Measurements from ENCODE around the gene SWAP70.
"Not testable (repeated sequence)": the region's sequence is repeated elsewhere in the genome, so short reads cannot be mapped to it uniquely, and the experiment has no call there.

SWAP70 gene

DNA sequence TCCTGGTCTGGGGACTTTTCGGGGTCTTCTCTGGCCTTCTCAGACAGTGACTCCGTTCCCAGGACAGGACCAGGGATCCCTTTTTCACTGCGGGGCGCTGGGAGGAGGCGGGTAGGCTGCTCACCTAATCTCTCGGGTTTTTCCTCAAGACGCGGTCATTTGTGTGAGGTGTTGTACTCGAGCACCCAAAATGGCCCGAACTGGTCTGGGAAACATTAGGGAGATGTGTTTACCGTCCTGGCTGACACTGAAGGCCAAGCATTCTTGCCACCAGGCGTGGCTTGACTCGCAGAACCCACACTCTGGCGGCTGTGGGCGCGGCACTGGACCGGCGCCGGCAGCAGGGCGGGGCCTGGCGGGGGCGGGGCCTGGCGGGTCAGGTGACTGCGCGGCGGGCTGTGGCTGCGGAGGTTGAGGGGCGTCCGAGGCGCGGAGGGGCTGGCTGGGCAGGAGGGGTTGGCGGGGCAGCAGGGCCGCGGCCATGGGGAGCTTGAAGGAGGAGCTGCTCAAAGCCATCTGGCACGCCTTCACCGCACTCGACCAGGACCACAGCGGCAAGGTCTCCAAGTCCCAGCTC, at the start of gene SWAP70:
SWAP70 (plus strand) TSS at position 379 of the 577 bp plus-strand sequence; CDS start at position 482, 103 bp downstream.
- peak; percentile 37 to 60 for DNase-seq (ENCODE audit: low read depth in 1 of 2, low spot score in 1 of 2)

GRCh38 chr11:9615031-9615451, 48.8 kb upstream of the SWAP70 start:
- DNase-seq (ENCODE audit: low read depth in 1 of 2, low spot score in 1 of 2) = no peak

- no peak for DNase-seq (ENCODE audit: low read depth in 1 of 2, low spot score in 1 of 2)
Measured at GRCh38 chr11:9616042-9616675, 47.7 kb upstream of the SWAP70 start.

DNA sequence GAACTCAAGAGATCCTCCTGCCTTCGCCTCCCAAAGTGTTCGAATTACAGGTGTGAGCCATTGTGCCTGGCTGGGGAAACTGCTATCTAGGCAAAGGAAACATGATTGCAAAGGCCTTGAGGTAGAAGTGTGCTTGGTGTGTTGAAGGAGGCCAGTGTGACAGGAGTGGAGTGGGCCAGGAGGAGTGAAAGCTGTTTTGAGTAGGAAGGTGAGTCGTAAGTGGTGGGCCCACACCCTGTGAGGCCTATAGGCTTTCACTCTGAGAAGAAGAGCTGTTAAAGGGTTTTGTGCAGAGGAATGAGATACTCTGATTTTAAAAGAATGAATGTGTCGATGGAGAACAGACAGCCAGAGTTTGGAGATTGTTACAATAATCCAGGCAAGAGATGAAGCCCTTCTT, 47.0 kb upstream of the SWAP70 start:
- no peak for DNase-seq (ENCODE audit: low read depth in 1 of 2, low spot score in 1 of 2)

GRCh38 chr11:9617940-9618339, 45.9 kb upstream of the SWAP70 start:
- DNase-seq (ENCODE audit: low read depth in 1 of 2, low spot score in 1 of 2) = no peak

GRCh38 chr11:9619004-9619403, 44.9 kb upstream of the SWAP70 start:
- DNase-seq (ENCODE audit: low read depth in 1 of 2, low spot score in 1 of 2) = no peak

- DNase-seq (ENCODE audit: low read depth in 1 of 2, low spot score in 1 of 2) = no peak
Measured at GRCh38 chr11:9619971-9620370, 43.9 kb upstream of the SWAP70 start.

GRCh38 chr11:9622353-9622752, 41.5 kb upstream of the SWAP70 start:
- not testable (repeated sequence) for DNase-seq (ENCODE audit: low read depth in 1 of 2, low spot score in 1 of 2)

GRCh38 chr11:9623053-9623452, 40.8 kb upstream of the SWAP70 start:
- DNase-seq (ENCODE audit: low read depth in 1 of 2, low spot score in 1 of 2) = not testable (repeated sequence)

- DNase-seq (ENCODE audit: low read depth in 1 of 2, low spot score in 1 of 2) = no peak
Measured at GRCh38 chr11:9624448-9624847, 39.4 kb upstream of the SWAP70 start.

DNA sequence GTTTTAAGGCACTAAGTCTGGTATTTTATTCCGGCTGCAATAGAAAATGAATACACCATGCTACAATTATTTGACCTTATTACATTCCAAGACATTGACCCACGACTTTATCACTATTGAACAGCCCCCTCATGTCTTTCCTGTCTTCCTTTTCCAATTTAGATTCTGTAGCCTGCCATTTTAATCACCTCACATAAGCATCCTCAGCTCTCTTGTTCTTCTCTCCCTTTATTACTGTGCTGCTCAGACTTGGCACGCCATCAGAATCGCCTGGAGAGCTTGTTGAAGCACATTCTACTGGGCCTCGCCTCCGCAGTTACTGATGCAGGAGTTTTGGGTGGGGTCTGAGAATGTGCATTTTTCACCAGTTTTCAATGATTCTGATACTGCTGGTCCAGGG, 38.7 kb upstream of the SWAP70 start:
- no peak for DNase-seq (ENCODE audit: low read depth in 1 of 2, low spot score in 1 of 2)

DNA sequence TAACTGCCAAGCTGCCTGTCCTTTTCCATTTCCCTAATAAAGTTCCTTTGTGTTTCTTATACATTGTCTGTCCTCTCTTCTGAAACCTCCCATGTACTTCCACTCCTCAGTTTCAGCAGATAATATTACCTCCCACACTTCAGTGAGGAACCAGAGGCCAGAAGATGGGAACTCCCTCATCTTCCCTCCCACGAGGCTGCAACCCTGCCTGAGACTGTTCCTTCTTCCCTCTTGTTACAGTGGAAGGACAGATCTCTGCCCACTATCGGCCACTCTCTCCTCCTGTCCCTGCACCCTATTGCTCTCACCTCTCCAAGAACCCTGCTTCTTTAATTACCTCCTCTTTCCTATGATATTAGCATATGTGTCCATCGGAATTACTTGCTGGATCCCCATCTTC, 38.1 kb upstream of the SWAP70 start:
- DNase-seq (ENCODE audit: low read depth in 1 of 2, low spot score in 1 of 2) = no peak

DNA sequence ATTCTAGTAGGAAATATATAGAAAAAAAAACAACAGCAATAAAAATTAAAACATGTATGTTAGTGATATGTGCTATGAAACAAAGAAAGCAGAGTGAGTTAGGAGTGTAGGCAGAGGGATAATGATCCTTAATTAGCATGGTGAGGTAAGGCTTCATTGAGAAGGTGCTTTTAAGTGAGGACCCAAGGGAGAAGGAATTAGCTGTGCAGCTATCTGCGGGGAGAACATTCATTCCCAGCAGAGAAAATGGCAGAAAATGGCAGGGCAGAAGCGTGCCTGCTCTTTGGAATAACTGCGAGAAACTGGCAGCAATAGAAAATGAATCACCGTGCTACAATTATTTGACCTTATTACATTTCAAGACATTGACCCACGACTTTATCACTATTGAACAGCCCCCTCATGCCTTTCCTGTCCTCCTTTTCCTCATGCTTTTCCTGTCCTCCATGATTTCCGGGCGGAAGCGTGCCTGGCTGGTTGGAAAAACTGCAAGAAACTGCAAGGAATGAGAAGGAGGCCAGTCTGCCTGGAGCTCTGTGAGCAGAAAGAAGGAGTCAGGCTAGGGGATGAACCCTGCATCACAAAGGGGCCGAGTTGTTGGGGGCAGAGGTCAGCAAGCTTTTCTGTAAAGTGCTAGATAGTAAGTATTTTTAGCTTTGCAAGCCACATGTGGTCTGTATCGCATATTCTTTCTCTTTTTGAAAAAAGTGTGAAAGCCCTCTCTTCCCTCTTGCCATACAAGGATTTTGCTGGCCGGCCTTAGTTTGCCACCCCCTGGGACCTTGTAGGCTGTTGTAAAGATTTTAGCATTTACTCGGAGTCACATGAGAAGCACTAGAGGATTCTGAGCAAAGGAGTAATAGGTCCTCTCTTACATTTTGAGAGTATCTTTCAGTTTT, 37.1 kb upstream of the SWAP70 start:
- DNase-seq (ENCODE audit: low read depth in 1 of 2, low spot score in 1 of 2) = no peak

- no peak for DNase-seq (ENCODE audit: low read depth in 1 of 2, low spot score in 1 of 2)
Measured at GRCh38 chr11:9629064-9629463, 34.8 kb upstream of the SWAP70 start.

GRCh38 chr11:9633679-9634078, 30.2 kb upstream of the SWAP70 start:
- DNase-seq (ENCODE audit: low read depth in 1 of 2, low spot score in 1 of 2) = no peak

DNA sequence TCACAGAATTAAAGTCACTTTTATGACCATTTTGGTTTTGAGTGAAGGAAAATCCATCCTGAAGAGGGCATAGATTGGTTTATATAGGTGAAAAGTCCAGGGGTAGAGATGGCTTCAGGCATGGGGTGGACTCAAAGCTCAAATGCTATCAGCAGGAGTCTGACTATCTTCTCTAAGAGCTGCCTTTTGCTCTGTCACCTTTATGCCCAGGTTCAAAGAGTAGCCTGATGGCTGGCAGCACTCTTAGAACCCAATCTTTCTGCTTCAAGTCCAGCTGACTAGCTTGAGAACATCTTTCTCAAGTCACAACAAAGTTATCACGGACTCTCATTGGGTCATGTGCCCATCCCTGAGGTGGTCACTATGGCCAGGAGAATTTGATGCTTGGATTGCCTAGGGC, 27.2 kb upstream of the SWAP70 start:
- DNase-seq (ENCODE audit: low read depth in 1 of 2, low spot score in 1 of 2) = no peak

GRCh38 chr11:9639099-9639498, 24.8 kb upstream of the SWAP70 start:
- DNase-seq (ENCODE audit: low read depth in 1 of 2, low spot score in 1 of 2) = no peak

GRCh38 chr11:9639985-9640384, 23.9 kb upstream of the SWAP70 start:
- no peak for DNase-seq (ENCODE audit: low read depth in 1 of 2, low spot score in 1 of 2)

DNA sequence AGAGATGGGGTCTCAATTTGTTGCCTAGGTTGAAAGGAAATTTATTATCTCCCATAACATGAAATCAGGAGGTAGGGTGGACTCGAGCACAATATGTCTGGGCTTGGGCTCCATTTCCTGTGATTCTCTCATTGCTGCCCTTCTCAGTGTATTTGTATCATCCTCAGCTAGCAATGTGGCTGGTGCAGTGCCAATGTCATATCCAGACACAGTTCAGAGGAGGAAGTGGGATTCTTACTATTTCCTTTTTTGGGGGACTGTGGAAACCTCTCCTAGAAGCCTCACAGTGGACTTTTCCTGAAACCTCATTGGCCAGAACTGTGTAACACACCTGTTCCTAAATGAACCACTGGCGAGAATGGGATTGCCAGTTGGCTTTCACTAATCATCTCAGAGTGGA, 21.0 kb upstream of the SWAP70 start:
- no peak for DNase-seq (ENCODE audit: low read depth in 1 of 2, low spot score in 1 of 2)

- DNase-seq (ENCODE audit: low read depth in 1 of 2, low spot score in 1 of 2) = no peak
Measured at GRCh38 chr11:9643751-9644150, 20.1 kb upstream of the SWAP70 start.

DNA sequence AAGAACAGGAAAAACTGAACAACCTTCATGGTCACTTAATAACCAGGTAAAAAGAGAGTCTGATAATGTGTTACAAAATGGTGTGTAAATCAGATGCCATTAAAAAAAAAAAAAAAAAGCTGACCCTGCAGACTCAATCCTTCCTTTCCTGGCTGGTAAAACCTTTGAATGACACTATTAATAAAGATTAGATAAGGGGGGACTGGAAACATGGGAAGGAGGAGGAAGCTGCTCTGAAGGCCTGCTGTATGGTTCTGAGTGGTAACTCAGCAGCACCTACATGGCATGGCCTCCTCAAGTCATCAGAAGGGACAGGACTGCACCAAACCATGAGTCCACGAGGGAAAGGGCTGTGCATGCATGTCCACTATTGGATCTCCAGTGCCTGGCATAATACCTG, 18.0 kb upstream of the SWAP70 start:
- DNase-seq (ENCODE audit: low read depth in 1 of 2, low spot score in 1 of 2) = no peak

GRCh38 chr11:9646324-9646723, 17.6 kb upstream of the SWAP70 start:
- DNase-seq (ENCODE audit: low read depth in 1 of 2, low spot score in 1 of 2) = no peak
